Loucy (cell line): Measurements from ENCODE around the gene CDCP2.

Source experiments
- EZH2phosphoT487 ChIP-seq: fragments of 200-600 bp; IDR thresholded peaks from 2 replicates; pipeline ENCODE4 v1.6.1; 2018; ENCODE audit warnings: antibody characterized with exemption, mild to moderate bottlenecking, moderate library complexity, borderline replicate concordance
- TF ChIP-seq, protein P1 (sequence below): fragments of 200-600 bp; sonication (generic); conservative IDR thresholded peaks from 2 replicates; pipeline ENCODE4 v1.5.1; 2014; ENCODE audit warnings: mild to moderate bottlenecking, antibody characterized with exemption, low read length

DNA sequence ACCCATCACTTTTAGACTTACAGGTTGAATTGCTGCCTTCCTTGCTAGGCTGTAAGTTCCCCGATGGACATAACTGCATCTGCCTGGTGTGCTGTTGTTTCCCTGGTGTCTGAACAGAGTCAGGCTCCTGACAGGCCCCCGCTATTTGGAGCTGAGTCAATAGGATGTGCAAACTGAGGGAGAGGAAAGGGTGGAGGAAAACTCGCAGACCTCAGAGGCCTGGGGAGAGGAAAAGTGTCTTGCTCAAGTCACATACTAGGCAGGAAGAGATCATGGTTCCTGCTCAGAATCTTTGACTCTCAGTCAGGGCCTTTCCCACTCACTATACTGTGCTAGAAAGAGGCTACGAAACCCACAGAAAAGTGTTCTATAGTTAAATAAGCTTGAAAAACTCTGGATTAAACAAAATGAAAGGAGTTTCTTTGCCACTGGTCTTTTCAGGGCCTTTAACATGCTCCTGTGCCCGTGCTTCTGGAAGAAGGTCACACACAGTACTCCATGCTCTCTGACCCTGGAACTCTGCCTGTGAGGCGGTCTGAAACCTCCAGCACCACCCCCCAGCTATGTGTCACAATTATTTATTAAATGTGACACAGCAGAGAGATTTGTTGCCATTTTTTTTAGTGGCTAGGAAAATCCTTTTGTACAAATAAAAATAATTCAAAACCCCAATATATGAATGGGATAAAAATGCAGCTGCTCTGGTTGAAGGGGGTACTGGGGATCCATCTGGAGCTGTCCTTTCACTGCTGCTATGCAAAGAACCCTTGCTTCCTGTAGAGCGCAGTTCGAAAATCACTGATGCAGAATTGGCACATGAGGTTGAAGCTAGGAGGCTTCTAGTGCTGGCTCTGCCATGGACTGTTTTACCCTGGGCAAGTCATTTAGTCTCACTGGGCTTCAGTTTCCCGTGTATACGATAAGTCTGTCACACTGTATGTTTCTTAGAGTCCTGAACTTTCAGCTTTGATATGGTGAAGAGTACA, 20.1 kb upstream of the CDCP2 start:
- TF ChIP-seq, protein P1, sequence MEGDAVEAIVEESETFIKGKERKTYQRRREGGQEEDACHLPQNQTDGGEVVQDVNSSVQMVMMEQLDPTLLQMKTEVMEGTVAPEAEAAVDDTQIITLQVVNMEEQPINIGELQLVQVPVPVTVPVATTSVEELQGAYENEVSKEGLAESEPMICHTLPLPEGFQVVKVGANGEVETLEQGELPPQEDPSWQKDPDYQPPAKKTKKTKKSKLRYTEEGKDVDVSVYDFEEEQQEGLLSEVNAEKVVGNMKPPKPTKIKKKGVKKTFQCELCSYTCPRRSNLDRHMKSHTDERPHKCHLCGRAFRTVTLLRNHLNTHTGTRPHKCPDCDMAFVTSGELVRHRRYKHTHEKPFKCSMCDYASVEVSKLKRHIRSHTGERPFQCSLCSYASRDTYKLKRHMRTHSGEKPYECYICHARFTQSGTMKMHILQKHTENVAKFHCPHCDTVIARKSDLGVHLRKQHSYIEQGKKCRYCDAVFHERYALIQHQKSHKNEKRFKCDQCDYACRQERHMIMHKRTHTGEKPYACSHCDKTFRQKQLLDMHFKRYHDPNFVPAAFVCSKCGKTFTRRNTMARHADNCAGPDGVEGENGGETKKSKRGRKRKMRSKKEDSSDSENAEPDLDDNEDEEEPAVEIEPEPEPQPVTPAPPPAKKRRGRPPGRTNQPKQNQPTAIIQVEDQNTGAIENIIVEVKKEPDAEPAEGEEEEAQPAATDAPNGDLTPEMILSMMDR: no peak
- TF ChIP-seq EZH2phosphoT487: no peak
